HL-60 (cell line): ENCODE measurements around the gene NEU2.

Experiments
- DNase-seq, 2 experiments: peaks; one replicate each; pipeline ENCODE4 v3.0.0-alpha.2; 2010 to 2020; ENCODE audit warnings: low read depth in 1 of 2, low spot score in 1 of 2
- H3K27ac ChIP-seq: fragments of 250-450 bp; sonication (Bioruptor Pico); replicated peaks from 2 replicates; pipeline ENCODE4 v1.5.1; 2020; ENCODE audit warnings: mild to moderate bottlenecking, moderate library complexity
- H3K27me3 ChIP-seq: fragments of 250-450 bp; sonication (Bioruptor Pico); 2 replicates; pipeline ENCODE4 v1.5.1; 2021; ENCODE audit warnings: mild to moderate bottlenecking, moderate library complexity; ENCODE audit not compliant: insufficient read depth, poor library complexity, severe bottlenecking
- H3K4me3 ChIP-seq: replicated peaks from 2 replicates; pipeline ENCODE4 v1.5.1; 2011; ENCODE audit warnings: mild to moderate bottlenecking, control low read depth, low read length; ENCODE audit not compliant: insufficient read depth
- GABPA ChIP-seq: IDR thresholded peaks from 2 replicates; pipeline ENCODE4 v1.6.1; 2012; ENCODE audit warnings: low read depth
- POLR2AphosphoS5 ChIP-seq: IDR thresholded peaks from 2 replicates; pipeline ENCODE4 v1.6.1; 2012; ENCODE audit warnings: low read depth
- SPI1 ChIP-seq: IDR thresholded peaks from 2 replicates; pipeline ENCODE4 v1.6.1; 2012; ENCODE audit warnings: low read depth, mild to moderate bottlenecking, borderline replicate concordance
- TF ChIP-seq, protein P1 (sequence below): IDR thresholded peaks from 2 replicates; pipeline ENCODE4 v1.6.1; 2012; ENCODE audit warnings: low read depth; ENCODE audit not compliant: insufficient replicate concordance
- TF ChIP-seq, protein P2 (sequence below): IDR thresholded peaks from one replicate; pipeline ENCODE4 v1.5.1; 2011; ENCODE audit warnings: low read length, control low read depth, inconsistent platforms; ENCODE audit not compliant: insufficient read depth

NEU2 gene

DNA sequence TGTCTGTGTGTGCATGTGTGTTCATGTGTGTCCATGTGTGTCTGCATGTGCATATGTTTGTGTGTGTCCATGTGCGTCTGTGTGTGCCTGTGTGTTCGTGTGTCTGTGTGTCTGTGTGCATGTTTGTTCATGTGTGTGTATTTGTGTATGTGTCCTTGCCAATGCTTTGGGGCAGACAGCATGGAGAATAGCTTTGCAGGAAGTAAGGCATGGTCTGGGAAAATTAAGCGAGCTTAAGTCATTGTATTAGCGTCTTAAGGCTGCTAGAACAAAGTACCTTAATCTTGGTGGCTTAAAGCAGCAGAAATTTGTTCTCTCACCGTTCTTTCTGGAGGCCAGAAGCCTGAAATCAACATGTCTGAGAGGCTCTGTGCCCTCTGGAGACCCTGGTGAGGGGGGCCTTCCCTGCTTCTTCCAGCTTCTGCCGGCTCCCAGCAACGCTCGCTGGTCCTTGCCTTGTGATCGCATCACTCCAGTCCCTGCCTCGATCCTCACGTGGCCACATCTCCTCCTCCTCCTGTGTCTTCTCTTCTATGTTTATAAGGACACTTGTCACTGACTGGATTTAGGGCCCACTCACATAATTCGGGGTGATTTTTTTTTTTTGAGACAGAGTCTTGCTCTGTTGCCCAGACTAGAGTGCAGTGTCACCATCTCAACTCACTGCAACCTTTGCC is 3.8 kb downstream of the NEU2 start:
- H3K4me3 ChIP-seq: no peak overlapping the region
- no peak for DNase-seq
- TF ChIP-seq POLR2AphosphoS5: no peak
- TF ChIP-seq, protein P1, sequence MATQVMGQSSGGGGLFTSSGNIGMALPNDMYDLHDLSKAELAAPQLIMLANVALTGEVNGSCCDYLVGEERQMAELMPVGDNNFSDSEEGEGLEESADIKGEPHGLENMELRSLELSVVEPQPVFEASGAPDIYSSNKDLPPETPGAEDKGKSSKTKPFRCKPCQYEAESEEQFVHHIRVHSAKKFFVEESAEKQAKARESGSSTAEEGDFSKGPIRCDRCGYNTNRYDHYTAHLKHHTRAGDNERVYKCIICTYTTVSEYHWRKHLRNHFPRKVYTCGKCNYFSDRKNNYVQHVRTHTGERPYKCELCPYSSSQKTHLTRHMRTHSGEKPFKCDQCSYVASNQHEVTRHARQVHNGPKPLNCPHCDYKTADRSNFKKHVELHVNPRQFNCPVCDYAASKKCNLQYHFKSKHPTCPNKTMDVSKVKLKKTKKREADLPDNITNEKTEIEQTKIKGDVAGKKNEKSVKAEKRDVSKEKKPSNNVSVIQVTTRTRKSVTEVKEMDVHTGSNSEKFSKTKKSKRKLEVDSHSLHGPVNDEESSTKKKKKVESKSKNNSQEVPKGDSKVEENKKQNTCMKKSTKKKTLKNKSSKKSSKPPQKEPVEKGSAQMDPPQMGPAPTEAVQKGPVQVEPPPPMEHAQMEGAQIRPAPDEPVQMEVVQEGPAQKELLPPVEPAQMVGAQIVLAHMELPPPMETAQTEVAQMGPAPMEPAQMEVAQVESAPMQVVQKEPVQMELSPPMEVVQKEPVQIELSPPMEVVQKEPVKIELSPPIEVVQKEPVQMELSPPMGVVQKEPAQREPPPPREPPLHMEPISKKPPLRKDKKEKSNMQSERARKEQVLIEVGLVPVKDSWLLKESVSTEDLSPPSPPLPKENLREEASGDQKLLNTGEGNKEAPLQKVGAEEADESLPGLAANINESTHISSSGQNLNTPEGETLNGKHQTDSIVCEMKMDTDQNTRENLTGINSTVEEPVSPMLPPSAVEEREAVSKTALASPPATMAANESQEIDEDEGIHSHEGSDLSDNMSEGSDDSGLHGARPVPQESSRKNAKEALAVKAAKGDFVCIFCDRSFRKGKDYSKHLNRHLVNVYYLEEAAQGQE: no peak
- no peak for TF ChIP-seq GABPA
- TF ChIP-seq, protein P2, sequence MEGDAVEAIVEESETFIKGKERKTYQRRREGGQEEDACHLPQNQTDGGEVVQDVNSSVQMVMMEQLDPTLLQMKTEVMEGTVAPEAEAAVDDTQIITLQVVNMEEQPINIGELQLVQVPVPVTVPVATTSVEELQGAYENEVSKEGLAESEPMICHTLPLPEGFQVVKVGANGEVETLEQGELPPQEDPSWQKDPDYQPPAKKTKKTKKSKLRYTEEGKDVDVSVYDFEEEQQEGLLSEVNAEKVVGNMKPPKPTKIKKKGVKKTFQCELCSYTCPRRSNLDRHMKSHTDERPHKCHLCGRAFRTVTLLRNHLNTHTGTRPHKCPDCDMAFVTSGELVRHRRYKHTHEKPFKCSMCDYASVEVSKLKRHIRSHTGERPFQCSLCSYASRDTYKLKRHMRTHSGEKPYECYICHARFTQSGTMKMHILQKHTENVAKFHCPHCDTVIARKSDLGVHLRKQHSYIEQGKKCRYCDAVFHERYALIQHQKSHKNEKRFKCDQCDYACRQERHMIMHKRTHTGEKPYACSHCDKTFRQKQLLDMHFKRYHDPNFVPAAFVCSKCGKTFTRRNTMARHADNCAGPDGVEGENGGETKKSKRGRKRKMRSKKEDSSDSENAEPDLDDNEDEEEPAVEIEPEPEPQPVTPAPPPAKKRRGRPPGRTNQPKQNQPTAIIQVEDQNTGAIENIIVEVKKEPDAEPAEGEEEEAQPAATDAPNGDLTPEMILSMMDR: no peak
- TF ChIP-seq SPI1: no peak
- no peak overlapping the region for H3K27ac ChIP-seq
- H3K27me3 ChIP-seq: no peaks in the 10 kb centered on the region

DNA sequence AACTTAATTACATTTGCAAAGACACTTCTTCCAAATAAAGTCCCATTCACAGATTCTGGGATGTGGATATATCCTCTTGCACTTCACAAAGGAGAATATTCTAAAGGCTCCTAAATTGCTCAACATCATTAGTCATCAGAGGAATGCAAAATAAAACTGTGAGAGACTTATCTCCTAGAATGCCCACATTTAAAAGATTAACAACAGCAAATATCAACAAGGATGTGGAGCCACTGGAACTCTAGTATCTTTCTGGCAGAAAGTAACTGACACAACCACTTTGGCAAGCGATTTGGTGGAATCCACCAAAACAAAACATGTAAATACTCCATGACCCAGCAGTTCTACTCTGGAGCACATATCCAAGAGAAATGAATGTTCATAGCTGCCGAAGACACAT is 4.6 kb downstream of the NEU2 start:
- no peak overlapping the region for H3K27ac ChIP-seq
- TF ChIP-seq, protein P1: no peak
- no peak for TF ChIP-seq SPI1
- TF ChIP-seq GABPA: no peak
- TF ChIP-seq, protein P2: no peak
- TF ChIP-seq POLR2AphosphoS5: no peak
- no peak for DNase-seq

DNA sequence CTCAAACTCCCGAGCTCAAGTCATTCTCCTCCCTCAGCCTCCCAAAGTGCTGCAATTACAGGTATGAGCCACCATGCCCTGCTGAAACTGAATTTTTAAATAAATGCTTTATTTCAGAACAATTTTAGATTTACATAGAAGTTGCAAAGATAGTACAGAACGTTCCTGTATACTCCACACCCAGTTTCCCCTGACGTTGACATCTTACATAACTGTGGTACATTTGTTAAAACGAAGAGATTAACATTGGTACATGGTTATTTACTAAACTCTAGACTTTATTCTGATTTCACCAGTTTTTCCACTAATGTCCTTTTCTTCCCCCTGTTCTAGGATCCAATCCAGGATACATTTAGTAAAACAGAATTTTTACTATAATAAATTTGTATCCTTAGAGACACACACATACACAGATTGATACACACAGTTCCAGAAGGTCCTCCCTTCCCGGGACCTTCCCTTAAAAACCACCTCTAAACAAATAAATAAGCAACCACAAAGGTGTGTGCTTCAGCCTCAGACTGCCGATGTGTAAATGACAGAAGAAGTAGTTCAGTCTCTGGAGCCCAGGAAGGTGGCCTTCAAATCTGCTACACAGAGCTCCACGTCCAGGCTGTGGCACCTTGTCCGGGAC is 6.9 kb downstream of the NEU2 start:
- TF ChIP-seq GABPA: no peak
- TF ChIP-seq, protein P2: no peak
- TF ChIP-seq SPI1: no peak
- TF ChIP-seq, protein P1: no peak
- TF ChIP-seq POLR2AphosphoS5: no peak

More for the DNA sequence above, 4.6 kb downstream of the NEU2 start:
- no peaks in the 10 kb centered on the region for H3K27me3 ChIP-seq
- no peak overlapping the region for H3K4me3 ChIP-seq

More for the DNA sequence above, 6.9 kb downstream of the NEU2 start:
- DNase-seq: no peak
- Histone ChIP-seq H3K27me3 (no peaks in the 10 kb centered on the region), H3K4me3 (no peak overlapping the region), H3K27ac (no peak overlapping the region)
